ENCODE measurements around the gene ACTL7A. TPM values are rescaled to one million over a fixed set of nuclear protein-coding genes. Genes with fewer than 3 reads are reported as not detected.

ACTL7A gene
- polyA plus RNA-seq, 2 of the 4 experiments (the other 2 are of a cell fraction): not detected

DNA sequence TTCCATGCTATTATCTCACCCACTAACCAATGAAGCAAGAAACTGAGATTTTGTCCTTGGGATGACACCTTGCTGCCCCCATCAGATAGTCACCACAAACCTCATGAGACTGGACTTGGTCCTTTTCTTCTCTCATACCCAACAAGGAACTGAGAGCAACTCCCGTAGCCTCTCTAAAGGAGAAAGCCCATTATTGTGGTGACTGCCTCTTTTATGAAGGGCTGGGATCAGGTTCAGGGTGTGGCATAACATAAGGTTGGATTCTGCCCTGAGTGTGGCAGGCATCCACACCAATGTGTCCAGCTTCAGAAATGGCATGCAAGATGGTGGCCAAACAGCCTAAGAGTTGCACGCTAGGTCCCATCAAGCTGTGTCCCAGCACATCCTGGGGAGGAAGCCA is 1.3 kb upstream of the ACTL7A start:
- 95% methylated on average over 2 of the region's 2 CpGs for WGBS (ENCODE audit: missing lambda C conversion rate)
- ChIA-PET POLR2A (no interaction called here), CTCF (interaction anchor here (0.7 to 1.6 kb wide), 2 partner anchors 10 to 81 kb away, joined by 3 to 7 read pairs; no protein-coding TSS in a partner anchor)
- Histone ChIP-seq H3K9me3 (no peaks in the 10 kb centered on the region), H3K27ac (no peak overlapping the region), H3K4me3 (no peak overlapping the region), H3K4me2 (no peak overlapping the region), H3K4me1 (no peaks in the 10 kb centered on the region)
- TF ChIP-seq FOXS1 (CRISPR knock-in tag; IDR thresholded peaks at IDR 0.05) (no peak), RARB (CRISPR knock-in tag; IDR thresholded peaks at IDR 0.05) (no peak), POLR2A (IDR thresholded peaks at IDR 0.05; ENCODE audit: low read length) (no peak), RAD21 (conservative IDR thresholded peaks at IDR 0.05 in 1 of 2, IDR thresholded peaks at IDR 0.05 in 1 of 2) (no peak), NR3C1 (IDR thresholded peaks at IDR 0.05) (no peak), EHMT2 (IDR thresholded peaks at IDR 0.05; ENCODE audit: low read depth) (no peak), SREBF2 (IDR thresholded peaks at IDR 0.05) (no peak), HOXB5 (CRISPR knock-in tag; IDR thresholded peaks at IDR 0.05) (no peak), CHD4 (IDR thresholded peaks at IDR 0.05; ENCODE audit: borderline replicate concordance) (no peak), PHF8 (IDR thresholded peaks at IDR 0.05; ENCODE audit: borderline replicate concordance, low read depth) (no peak)
- TF ChIP-seq, protein P1, sequence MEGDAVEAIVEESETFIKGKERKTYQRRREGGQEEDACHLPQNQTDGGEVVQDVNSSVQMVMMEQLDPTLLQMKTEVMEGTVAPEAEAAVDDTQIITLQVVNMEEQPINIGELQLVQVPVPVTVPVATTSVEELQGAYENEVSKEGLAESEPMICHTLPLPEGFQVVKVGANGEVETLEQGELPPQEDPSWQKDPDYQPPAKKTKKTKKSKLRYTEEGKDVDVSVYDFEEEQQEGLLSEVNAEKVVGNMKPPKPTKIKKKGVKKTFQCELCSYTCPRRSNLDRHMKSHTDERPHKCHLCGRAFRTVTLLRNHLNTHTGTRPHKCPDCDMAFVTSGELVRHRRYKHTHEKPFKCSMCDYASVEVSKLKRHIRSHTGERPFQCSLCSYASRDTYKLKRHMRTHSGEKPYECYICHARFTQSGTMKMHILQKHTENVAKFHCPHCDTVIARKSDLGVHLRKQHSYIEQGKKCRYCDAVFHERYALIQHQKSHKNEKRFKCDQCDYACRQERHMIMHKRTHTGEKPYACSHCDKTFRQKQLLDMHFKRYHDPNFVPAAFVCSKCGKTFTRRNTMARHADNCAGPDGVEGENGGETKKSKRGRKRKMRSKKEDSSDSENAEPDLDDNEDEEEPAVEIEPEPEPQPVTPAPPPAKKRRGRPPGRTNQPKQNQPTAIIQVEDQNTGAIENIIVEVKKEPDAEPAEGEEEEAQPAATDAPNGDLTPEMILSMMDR (IDR thresholded peaks at IDR 0.05): no peak
- TF ChIP-seq, protein P2, sequence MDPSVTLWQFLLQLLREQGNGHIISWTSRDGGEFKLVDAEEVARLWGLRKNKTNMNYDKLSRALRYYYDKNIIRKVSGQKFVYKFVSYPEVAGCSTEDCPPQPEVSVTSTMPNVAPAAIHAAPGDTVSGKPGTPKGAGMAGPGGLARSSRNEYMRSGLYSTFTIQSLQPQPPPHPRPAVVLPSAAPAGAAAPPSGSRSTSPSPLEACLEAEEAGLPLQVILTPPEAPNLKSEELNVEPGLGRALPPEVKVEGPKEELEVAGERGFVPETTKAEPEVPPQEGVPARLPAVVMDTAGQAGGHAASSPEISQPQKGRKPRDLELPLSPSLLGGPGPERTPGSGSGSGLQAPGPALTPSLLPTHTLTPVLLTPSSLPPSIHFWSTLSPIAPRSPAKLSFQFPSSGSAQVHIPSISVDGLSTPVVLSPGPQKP (IDR thresholded peaks at IDR 0.05; ENCODE audit: low read depth, low read length): no peak
- no peak for DNase-seq (ENCODE audit: low read depth in 1 of 2, low spot score in 1 of 2)
- FAIRE-seq: no peak
- ATAC-seq: no peak

DNA sequence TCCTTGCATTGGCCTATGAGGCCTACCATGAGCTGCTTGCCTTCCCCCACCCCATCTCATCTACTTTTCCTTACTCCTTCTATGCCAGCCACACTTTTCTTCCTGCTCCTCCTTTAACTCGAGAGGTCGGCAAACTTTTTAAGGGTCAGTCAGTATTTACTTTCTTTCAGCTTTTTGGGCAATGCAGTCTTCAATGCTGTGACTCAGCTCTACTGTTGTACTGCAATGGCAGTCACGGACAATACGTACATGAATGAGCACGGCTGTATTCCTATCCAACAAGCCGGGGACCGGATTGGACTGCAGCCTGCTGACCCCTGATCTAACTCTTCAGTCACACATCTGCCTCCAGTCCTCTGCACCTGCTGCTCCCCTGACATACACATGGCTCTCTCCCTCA is 602 bp upstream of the ACTL7A start:
- Histone ChIP-seq H3K4me2 (no peak overlapping the region), H3K9me3 (no peaks in the 10 kb centered on the region), H3K4me1 (no peaks in the 10 kb centered on the region), H3K27ac (no peak overlapping the region), H3K4me3 (no peak overlapping the region)
- FAIRE-seq (no peak), DNase-seq (ENCODE audit: low read depth in 1 of 2, low spot score in 1 of 2) (no peak), ATAC-seq (no peak)
- ChIA-PET POLR2A (no interaction called here), CTCF (interaction anchor here (1.6 kb wide), 1 partner anchor 11 kb away, joined by 7 read pairs; no protein-coding TSS in a partner anchor)
- TF ChIP-seq EHF (CRISPR knock-in tag; IDR thresholded peaks at IDR 0.05) (no peak), TFCP2L1 (CRISPR knock-in tag; IDR thresholded peaks at IDR 0.05) (no peak), MYC (IDR thresholded peaks at IDR 0.05; ENCODE audit: borderline replicate concordance, low read length) (no peak), CBX8 (IDR thresholded peaks at IDR 0.05) (no peak), EP300 (IDR thresholded peaks at IDR 0.05) (no peak), CBX2 (IDR thresholded peaks at IDR 0.05; ENCODE audit: borderline replicate concordance, low read depth) (no peak), HOXB13 (CRISPR knock-in tag; IDR thresholded peaks at IDR 0.05; ENCODE audit: low read depth) (no peak), ZSCAN20 (CRISPR knock-in tag; IDR thresholded peaks at IDR 0.05) (no peak)
- TF ChIP-seq, protein P3, sequence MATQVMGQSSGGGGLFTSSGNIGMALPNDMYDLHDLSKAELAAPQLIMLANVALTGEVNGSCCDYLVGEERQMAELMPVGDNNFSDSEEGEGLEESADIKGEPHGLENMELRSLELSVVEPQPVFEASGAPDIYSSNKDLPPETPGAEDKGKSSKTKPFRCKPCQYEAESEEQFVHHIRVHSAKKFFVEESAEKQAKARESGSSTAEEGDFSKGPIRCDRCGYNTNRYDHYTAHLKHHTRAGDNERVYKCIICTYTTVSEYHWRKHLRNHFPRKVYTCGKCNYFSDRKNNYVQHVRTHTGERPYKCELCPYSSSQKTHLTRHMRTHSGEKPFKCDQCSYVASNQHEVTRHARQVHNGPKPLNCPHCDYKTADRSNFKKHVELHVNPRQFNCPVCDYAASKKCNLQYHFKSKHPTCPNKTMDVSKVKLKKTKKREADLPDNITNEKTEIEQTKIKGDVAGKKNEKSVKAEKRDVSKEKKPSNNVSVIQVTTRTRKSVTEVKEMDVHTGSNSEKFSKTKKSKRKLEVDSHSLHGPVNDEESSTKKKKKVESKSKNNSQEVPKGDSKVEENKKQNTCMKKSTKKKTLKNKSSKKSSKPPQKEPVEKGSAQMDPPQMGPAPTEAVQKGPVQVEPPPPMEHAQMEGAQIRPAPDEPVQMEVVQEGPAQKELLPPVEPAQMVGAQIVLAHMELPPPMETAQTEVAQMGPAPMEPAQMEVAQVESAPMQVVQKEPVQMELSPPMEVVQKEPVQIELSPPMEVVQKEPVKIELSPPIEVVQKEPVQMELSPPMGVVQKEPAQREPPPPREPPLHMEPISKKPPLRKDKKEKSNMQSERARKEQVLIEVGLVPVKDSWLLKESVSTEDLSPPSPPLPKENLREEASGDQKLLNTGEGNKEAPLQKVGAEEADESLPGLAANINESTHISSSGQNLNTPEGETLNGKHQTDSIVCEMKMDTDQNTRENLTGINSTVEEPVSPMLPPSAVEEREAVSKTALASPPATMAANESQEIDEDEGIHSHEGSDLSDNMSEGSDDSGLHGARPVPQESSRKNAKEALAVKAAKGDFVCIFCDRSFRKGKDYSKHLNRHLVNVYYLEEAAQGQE (IDR thresholded peaks at IDR 0.05): no peak
- 63% methylated on average over 7 of the region's 7 CpGs for WGBS (ENCODE audit: missing lambda C conversion rate)

Data from A549 (cell line).